ENCODE data around the gene BBS4.
"Not testable (repeated sequence)": the region's sequence is repeated elsewhere in the genome, so short reads cannot be mapped to it uniquely, and the experiment has no call there.

The BBS4 gene

DNA sequence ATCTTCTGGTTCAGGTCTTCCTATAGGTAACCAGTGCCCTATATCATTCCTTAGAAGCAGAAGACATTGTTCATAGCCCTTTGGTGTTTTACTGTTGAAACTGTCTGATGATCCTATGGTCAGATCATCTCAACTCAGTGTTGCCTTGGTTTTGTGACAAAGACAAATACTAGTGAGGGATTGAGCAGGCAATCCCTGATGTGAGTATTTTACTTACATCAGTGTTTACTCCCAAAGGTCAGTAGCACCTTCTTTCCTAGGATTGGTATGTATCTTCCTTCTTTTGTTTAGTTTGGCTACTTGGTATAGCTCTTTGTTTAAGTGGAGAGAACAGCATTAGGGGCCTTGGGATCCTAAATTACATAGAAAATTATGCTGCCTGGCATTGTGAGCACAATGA is 41.1 kb downstream of the BBS4 start:
- Histone ChIP-seq H3K27me3 (ENCODE audit: control insufficient read depth, low read length) (no peaks in the 10 kb centered on the region), H3K9me3 (ENCODE audit: control insufficient read depth, insufficient read depth, low read length) (no peaks in the 10 kb centered on the region), H3K27ac (ENCODE audit: low read depth, low read length) (no peak overlapping the region), H3F3A (ENCODE audit: control insufficient read depth, insufficient read depth) (no peaks in the 10 kb centered on the region), H3K4me2 (ENCODE audit: low read length) (no peak overlapping the region), H3K4me3 (ENCODE audit: low read length) (no peak overlapping the region), H3K36me3 (ENCODE audit: control insufficient read depth, low read length) (no peaks in the 10 kb centered on the region), H3K79me2 (ENCODE audit: control insufficient read depth, low read length) (no peaks in the 10 kb centered on the region), H3K4me1 (ENCODE audit: control insufficient read depth, low read length) (no peaks in the 10 kb centered on the region), H4K20me1 (ENCODE audit: control insufficient read depth, insufficient read depth, low read depth, low read length) (no peaks in the 10 kb centered on the region), H3K9me2 (replicated peaks; ENCODE audit: control insufficient read depth, low read length) (no peaks in the 10 kb centered on the region)
- TF ChIP-seq EZH2phosphoT487 (IDR thresholded peaks at IDR 0.05; ENCODE audit: borderline replicate concordance, low read length): no peak
- TF ChIP-seq, protein P1, sequence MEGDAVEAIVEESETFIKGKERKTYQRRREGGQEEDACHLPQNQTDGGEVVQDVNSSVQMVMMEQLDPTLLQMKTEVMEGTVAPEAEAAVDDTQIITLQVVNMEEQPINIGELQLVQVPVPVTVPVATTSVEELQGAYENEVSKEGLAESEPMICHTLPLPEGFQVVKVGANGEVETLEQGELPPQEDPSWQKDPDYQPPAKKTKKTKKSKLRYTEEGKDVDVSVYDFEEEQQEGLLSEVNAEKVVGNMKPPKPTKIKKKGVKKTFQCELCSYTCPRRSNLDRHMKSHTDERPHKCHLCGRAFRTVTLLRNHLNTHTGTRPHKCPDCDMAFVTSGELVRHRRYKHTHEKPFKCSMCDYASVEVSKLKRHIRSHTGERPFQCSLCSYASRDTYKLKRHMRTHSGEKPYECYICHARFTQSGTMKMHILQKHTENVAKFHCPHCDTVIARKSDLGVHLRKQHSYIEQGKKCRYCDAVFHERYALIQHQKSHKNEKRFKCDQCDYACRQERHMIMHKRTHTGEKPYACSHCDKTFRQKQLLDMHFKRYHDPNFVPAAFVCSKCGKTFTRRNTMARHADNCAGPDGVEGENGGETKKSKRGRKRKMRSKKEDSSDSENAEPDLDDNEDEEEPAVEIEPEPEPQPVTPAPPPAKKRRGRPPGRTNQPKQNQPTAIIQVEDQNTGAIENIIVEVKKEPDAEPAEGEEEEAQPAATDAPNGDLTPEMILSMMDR (IDR thresholded peaks at IDR 0.05; ENCODE audit: low read depth, low read length, poor library complexity, severe bottlenecking): no peak

DNA sequence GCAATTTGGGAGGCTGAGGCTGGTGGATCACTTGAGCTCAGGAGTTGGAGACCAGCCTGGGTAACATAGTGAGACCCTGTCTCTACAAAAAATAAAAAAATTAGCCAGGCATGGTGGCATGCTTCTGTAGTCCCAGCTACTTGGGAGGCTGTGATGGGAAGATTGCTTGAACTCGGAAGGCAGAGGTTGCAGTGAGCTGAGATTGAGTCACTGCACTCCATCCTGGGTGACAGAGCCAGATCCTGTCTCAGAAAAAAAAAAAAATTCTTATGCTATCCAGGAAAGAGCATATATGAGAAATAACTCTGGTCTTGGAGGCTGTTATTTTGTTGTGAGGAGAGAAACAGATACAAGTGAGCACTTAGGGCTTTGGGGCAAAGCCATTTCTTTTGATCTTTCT is 42.2 kb downstream of the BBS4 start:
- H3K4me3 ChIP-seq (ENCODE audit: low read length); H3K9me2 ChIP-seq (replicated peaks; ENCODE audit: control insufficient read depth, low read length); H3K36me3 ChIP-seq (ENCODE audit: control insufficient read depth, low read length); H4K20me1 ChIP-seq (ENCODE audit: control insufficient read depth, insufficient read depth, low read depth, low read length); H3K9me3 ChIP-seq (ENCODE audit: control insufficient read depth, insufficient read depth, low read length); H3K4me1 ChIP-seq (ENCODE audit: control insufficient read depth, low read length); H3F3A ChIP-seq (ENCODE audit: control insufficient read depth, insufficient read depth); H3K27ac ChIP-seq (ENCODE audit: low read depth, low read length); H3K4me2 ChIP-seq (ENCODE audit: low read length); H3K27me3 ChIP-seq (ENCODE audit: control insufficient read depth, low read length); H3K79me2 ChIP-seq (ENCODE audit: control insufficient read depth, low read length): not testable (repeated sequence)

DNA sequence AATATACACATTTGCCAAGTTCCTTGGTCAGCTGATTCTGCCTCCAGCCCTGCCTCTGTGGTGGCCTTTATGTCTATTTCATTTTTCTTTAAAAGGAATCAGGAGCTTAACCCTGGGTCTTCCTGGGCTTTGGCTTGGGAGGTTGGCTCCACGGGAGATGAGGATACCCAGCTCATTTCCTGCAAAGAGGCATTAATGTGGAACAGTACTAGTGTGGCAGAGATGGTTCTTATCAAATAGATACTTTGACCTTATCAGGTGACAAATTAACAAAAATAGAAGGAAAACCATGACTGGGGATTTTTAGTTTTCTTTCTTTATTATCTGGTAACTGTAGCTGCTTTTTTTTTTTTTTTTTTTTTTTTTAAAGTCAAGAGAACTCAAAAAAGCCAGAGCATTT is 42.8 kb downstream of the BBS4 start:
- no peaks in the 10 kb centered on the region for H4K20me1 ChIP-seq (ENCODE audit: control insufficient read depth, insufficient read depth, low read depth, low read length)
- no peak overlapping the region for H3K27ac ChIP-seq (ENCODE audit: low read depth, low read length)
- H3K4me3 ChIP-seq (ENCODE audit: low read length): no peak overlapping the region
- H3K27me3 ChIP-seq (ENCODE audit: control insufficient read depth, low read length): no peaks in the 10 kb centered on the region
- H3K9me3 ChIP-seq (ENCODE audit: control insufficient read depth, insufficient read depth, low read length): no peaks in the 10 kb centered on the region
- TF ChIP-seq EZH2phosphoT487 (IDR thresholded peaks at IDR 0.05; ENCODE audit: borderline replicate concordance, low read length): no peak
- H3K4me2 ChIP-seq (ENCODE audit: low read length): no peak overlapping the region
- no peaks in the 10 kb centered on the region for H3F3A ChIP-seq (ENCODE audit: control insufficient read depth, insufficient read depth)
- no peaks in the 10 kb centered on the region for H3K79me2 ChIP-seq (ENCODE audit: control insufficient read depth, low read length)
- H3K36me3 ChIP-seq (ENCODE audit: control insufficient read depth, low read length): no peaks in the 10 kb centered on the region
- no peaks in the 10 kb centered on the region for H3K4me1 ChIP-seq (ENCODE audit: control insufficient read depth, low read length)
- no peaks in the 10 kb centered on the region for H3K9me2 ChIP-seq (replicated peaks; ENCODE audit: control insufficient read depth, low read length)

DNA sequence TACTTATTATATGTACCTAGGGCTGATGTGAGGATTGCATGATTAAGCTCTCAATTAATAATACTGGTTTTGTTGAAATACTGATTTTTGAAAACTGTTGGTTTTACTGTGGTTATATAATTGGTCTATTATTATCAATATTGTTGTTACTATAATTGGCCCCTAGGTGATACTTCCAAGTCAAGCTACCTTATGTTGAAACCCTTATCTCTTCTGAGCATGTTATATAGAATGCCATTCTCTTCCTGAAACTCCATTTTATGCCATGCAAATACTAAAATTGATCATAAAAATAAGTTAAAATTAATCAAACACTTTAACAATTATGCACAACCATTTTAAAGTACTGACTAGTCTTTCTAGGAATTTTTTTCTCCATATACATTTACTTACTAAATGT is 46.1 kb downstream of the BBS4 start:
- Histone ChIP-seq H3K9me2 (replicated peaks; ENCODE audit: control insufficient read depth, low read length) (no peaks in the 10 kb centered on the region), H3K4me2 (ENCODE audit: low read length) (no peak overlapping the region), H3K9me3 (ENCODE audit: control insufficient read depth, insufficient read depth, low read length) (no peaks in the 10 kb centered on the region), H3K4me1 (ENCODE audit: control insufficient read depth, low read length) (no peaks in the 10 kb centered on the region), H3F3A (ENCODE audit: control insufficient read depth, insufficient read depth) (no peaks in the 10 kb centered on the region), H3K27ac (ENCODE audit: low read depth, low read length) (no peak overlapping the region), H3K27me3 (ENCODE audit: control insufficient read depth, low read length) (no peaks in the 10 kb centered on the region), H3K4me3 (ENCODE audit: low read length) (no peak overlapping the region), H4K20me1 (ENCODE audit: control insufficient read depth, insufficient read depth, low read depth, low read length) (no peaks in the 10 kb centered on the region), H3K79me2 (ENCODE audit: control insufficient read depth, low read length) (no peaks in the 10 kb centered on the region), H3K36me3 (ENCODE audit: control insufficient read depth, low read length) (peaks cover 17% of the 10 kb centered on the region)
- no peak for TF ChIP-seq EZH2phosphoT487 (IDR thresholded peaks at IDR 0.05; ENCODE audit: borderline replicate concordance, low read length)
- TF ChIP-seq, protein P1 (IDR thresholded peaks at IDR 0.05; ENCODE audit: low read depth, low read length, poor library complexity, severe bottlenecking): no peak

Measured in DOHH2 (cell line).